HG02970 (cell line): Measurements from ENCODE around the gene RHOF.
"Not testable (repeated sequence)": the region's sequence is repeated elsewhere in the genome, so short reads cannot be mapped to it uniquely, and the experiment has no call there.

Experiments
- ATAC-seq: cut with Tn5 transposase; IDR thresholded peaks from one replicate; pipeline ENCODE4 v1.9.1; 2021; ENCODE audit warnings: mild to moderate bottlenecking, moderate library complexity, moderate number of reproducible peaks; ENCODE audit not compliant: unreplicated experiment, low FRiP score

The RHOF gene

GRCh38 chr12:121750507-121750955, 43.0 kb downstream of the RHOF start:
- ATAC-seq, result no peak

DNA sequence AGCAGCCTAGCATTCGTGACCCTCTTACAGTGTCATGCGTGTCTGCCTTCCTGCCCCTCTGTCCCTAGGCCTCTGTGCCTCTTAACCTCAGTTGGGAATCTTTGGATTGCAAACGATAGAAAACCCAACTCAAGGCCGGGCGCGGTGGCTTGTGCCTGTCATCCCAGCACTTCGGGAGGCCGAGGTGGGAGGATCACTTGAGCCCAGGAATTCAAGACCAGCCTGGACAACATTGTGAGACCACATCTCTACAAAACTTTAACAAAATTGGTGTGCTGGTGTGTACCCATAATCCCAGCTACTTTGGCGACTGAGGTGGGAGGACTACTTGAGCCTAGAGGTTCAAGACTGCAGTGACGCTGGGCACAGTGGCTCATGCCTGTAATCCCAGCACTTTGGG, 44.2 kb downstream of the RHOF start:
- no peak for ATAC-seq

GRCh38 chr12:121748571-121749265, 44.8 kb downstream of the RHOF start:
- no peak for ATAC-seq

- no peak for ATAC-seq
These were observed 45.3 kb downstream of the RHOF start for GRCh38 chr12:121748218-121748570.

DNA sequence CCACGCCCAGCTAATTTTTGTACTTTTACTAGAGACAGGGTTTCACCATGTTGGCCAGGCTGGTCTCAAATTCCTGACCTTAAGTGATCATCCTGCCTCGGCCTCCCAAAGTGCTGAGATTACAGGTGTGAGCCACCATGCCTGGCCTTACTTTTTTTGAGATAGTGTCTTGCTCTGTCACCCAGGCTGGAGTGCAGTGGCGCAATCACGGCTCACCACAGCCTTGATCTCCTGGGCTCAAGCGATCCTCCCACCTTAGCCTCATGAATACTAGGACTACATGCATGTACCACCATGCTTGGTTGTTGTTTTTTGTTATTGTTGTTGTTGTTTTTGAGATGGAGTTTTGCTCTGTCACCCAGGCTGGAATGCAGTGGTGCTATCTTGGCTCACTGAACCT, 47.9 kb downstream of the RHOF start:
- ATAC-seq, result not testable (repeated sequence)

GRCh38 chr12:121741743-121742142, 51.7 kb downstream of the RHOF start:
- no peak for ATAC-seq

DNA sequence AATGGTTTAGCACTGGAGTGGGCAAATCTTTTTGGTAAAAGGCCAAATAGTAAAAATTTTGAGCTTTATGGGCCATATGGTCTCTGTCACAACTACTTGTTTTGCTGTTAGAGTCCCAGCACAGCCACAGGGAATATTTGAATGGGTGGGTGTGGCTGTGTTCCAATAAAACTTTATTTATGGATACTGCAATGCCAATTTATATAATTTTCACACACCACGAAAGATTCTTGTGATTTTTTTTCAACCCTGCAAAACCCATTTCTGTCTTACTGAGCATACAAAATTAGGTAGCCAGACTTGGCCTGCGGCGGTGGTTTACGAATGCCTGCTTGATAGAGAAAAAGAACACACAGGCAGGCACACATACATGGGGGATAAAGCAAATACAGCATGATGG, 52.6 kb downstream of the RHOF start:
- no peak for ATAC-seq

- no peak for ATAC-seq
These were observed 55.1 kb downstream of the RHOF start for GRCh38 chr12:121738340-121738858.

GRCh38 chr12:121733849-121734248, 59.6 kb downstream of the RHOF start:
- ATAC-seq, result no peak

GRCh38 chr12:121731473-121731872, 62.0 kb downstream of the RHOF start:
- no peak for ATAC-seq

DNA sequence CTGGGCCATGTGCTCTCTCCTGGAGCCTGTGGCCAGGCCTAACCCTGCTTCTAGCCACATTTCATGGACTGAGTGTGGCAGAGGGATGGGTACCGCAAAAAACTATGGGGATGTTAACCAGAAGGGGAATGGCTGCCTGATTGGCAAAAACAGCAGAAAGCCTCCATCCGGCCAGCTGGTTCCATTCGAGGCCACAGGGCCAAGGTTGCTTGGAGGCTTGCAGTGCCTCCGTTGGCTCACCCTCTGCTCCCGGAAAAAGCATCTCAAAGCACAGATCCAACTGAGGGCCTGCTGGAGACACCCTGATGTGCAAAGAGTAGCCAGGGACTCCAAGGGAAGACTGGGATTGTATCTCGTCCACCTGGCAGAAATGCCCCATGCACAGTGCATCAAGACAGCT, 64.5 kb downstream of the RHOF start:
- no peak for ATAC-seq
